K562 (cell line): ENCODE measurements around the gene DCST1. TPM values are rescaled to one million over a fixed set of nuclear protein-coding genes. Genes with fewer than 3 reads are reported as not detected.
A peak's percentile ranks its signal among the peaks of the same experiment; 100 is the strongest.

Experiments used
- CBFA2T2 ChIP-seq: fragments of 450-650 bp; conservative IDR thresholded peaks from 2 replicates; pipeline ENCODE4 v1.6.1; 2017; ENCODE audit warnings: mild to moderate bottlenecking
- CBX2 ChIP-seq: fragments of 200-600 bp; sonication (generic); IDR thresholded peaks from one replicate; pipeline ENCODE4 v1.6.1; 2012; ENCODE audit warnings: mild to moderate bottlenecking, low read length, inconsistent platforms; ENCODE audit not compliant: insufficient read depth, poor library complexity, severe bottlenecking
- CCNT2 ChIP-seq: IDR thresholded peaks from 2 replicates; pipeline ENCODE4 v1.6.1; 2011; ENCODE audit warnings: borderline replicate concordance, low read depth, mild to moderate bottlenecking, moderate library complexity, mixed read lengths, low read length; ENCODE audit not compliant: insufficient read length; ENCODE audit errors: extremely low read depth
- CTBP1 ChIP-seq: fragments of 450-650 bp; IDR thresholded peaks from 2 replicates; pipeline ENCODE4 v1.6.1; 2016; ENCODE audit warnings: borderline replicate concordance
- ETV6 ChIP-seq, 3 experiments: fragments of 150-350 bp in 1 of 3; sonication (generic) in 1 of 3; formaldehyde crosslinking in 1 of 3; IDR thresholded peaks; 2 replicates each; pipeline versions ENCODE4 v1.6.1 to v1.8.0; 2014 to 2022; ENCODE audit warnings: borderline replicate concordance in 2 of 3, low read depth in 2 of 3, antibody characterized with exemption in 1 of 3, low read length in 1 of 3, mild to moderate bottlenecking in 1 of 3, missing genetic modification reagents in 1 of 3
- GABPB1 ChIP-seq: sonication (generic); formaldehyde crosslinking; IDR thresholded peaks from 2 replicates; pipeline ENCODE4 v1.8.0; 2022; ENCODE audit warnings: mild to moderate bottlenecking, missing genetic modification reagents
- GATA2 ChIP-seq: sonication (generic); formaldehyde crosslinking; IDR thresholded peaks from 2 replicates; pipeline ENCODE4 v1.4.0; 2020; ENCODE audit warnings: mild to moderate bottlenecking, missing genetic modification reagents
- HLTF ChIP-seq: fragments of 450-650 bp; IDR thresholded peaks from 2 replicates; pipeline ENCODE4 v1.6.1; 2016
- MAZ ChIP-seq, 2 experiments: fragments of 450-650 bp in 1 of 2; sonication (generic) in 1 of 2; formaldehyde crosslinking; IDR thresholded peaks in 1 of 2; conservative IDR thresholded peaks in 1 of 2; 2 replicates each; pipeline versions ENCODE4 v1.4.0 to v1.5.0; 2020; ENCODE audit warnings: mild to moderate bottlenecking in 1 of 2, missing genetic modification reagents in 1 of 2
- MEIS2 ChIP-seq: fragments of 450-650 bp; IDR thresholded peaks from 2 replicates; pipeline ENCODE4 v1.6.1; 2014; ENCODE audit warnings: mild to moderate bottlenecking; ENCODE audit not compliant: partially characterized antibody
- PHF20 ChIP-seq: fragments of 450-650 bp; IDR thresholded peaks from 2 replicates; pipeline ENCODE4 v1.6.1; 2018; ENCODE audit not compliant: partially characterized antibody
- SAFB2 ChIP-seq: fragments of 200-400 bp; formaldehyde crosslinking; IDR thresholded peaks from 2 replicates; pipeline ENCODE4 v1.6.1; 2018; ENCODE audit warnings: borderline replicate concordance, low read length, low read depth, moderate library complexity; ENCODE audit not compliant: severe bottlenecking
- SMAD4 ChIP-seq: fragments of 250-450 bp; sonication (Bioruptor Pico); conservative IDR thresholded peaks from 2 replicates; pipeline ENCODE4 v1.8.0; 2021; ENCODE audit warnings: inconsistent platforms, mild to moderate bottlenecking, moderate library complexity
- SMARCA4 ChIP-seq: fragments of 450-650 bp; IDR thresholded peaks from 2 replicates; pipeline ENCODE4 v1.6.1; 2016
- ZFP36 ChIP-seq: fragments of 150-350 bp; IDR thresholded peaks from 2 replicates; pipeline ENCODE4 v1.6.1; 2018; ENCODE audit warnings: low read length, low read depth; ENCODE audit not compliant: partially characterized antibody
- polyA plus RNA-seq, 8 experiments: library from polyadenylated mRNA; depleted of rRNA in 4 of 8; stranded (reverse) in 5 of 8; unstranded in 3 of 8; fragments of >200 nt; fragmentation: Nextera tagmentation in 2 of 8; fragmentation: Illumina TruSeq in 1 of 8; extraction: Ambion mirVana in 2 of 8; extraction: Trizol in 1 of 8; gene quantifications; 2 replicates each; pipeline versions ENCODE4 v1.2.1 to v1.2.3, GENCODE V29; 2011 to 2014; ENCODE audit warnings: inconsistent platforms in 1 of 8, missing spikeins in 1 of 8
- total RNA-seq, 7 experiments: library from RNA; depleted of rRNA in 6 of 7; stranded (reverse); fragments of >200 nt in 6 of 7; fragmentation: Illumina TruSeq in 2 of 7; extraction: Trizol in 2 of 7; gene quantifications; 2 replicates each; pipeline versions ENCODE4 v1.2.1 to v1.2.3, GENCODE V29; 2011 to 2021; ENCODE audit warnings: low replicate concordance in 1 of 7
- TF ChIP-seq, protein P1 (sequence below): fragments of 250-450 bp; sonication (Bioruptor Pico); IDR thresholded peaks from 2 replicates; pipeline ENCODE4 v1.4.0; 2020; ENCODE audit warnings: mild to moderate bottlenecking
- TF ChIP-seq, protein P2 (sequence below): sonication (generic); formaldehyde crosslinking; IDR thresholded peaks from 2 replicates; pipeline ENCODE4 v1.9.0; 2022; ENCODE audit warnings: mild to moderate bottlenecking, missing genetic modification reagents
- TF ChIP-seq, protein P3 (sequence below): fragments of 450-650 bp; formaldehyde crosslinking; IDR thresholded peaks from 2 replicates; pipeline ENCODE4 v1.4.0; 2020; ENCODE audit warnings: mild to moderate bottlenecking, moderate library complexity
- TF ChIP-seq, protein P4 (sequence below), 2 experiments: IDR thresholded peaks; 2 replicates each; pipeline ENCODE4 v1.6.1; 2011; ENCODE audit warnings: borderline replicate concordance in 1 of 2, control low read depth in 1 of 2, low read depth in 1 of 2, low read length in 1 of 2, mild to moderate bottlenecking in 1 of 2, mixed read lengths in 1 of 2, moderate library complexity in 1 of 2; ENCODE audit not compliant: insufficient read depth in 1 of 2, insufficient read length in 1 of 2, poor library complexity in 1 of 2, severe bottlenecking in 1 of 2; ENCODE audit errors: extremely low read depth in 1 of 2

DCST1 gene
- total and polyA plus RNA-seq, 9 of the 15 experiments (the other 6 are each of a cell fraction or from before 2014, with no cell fraction given), result not detected

DNA sequence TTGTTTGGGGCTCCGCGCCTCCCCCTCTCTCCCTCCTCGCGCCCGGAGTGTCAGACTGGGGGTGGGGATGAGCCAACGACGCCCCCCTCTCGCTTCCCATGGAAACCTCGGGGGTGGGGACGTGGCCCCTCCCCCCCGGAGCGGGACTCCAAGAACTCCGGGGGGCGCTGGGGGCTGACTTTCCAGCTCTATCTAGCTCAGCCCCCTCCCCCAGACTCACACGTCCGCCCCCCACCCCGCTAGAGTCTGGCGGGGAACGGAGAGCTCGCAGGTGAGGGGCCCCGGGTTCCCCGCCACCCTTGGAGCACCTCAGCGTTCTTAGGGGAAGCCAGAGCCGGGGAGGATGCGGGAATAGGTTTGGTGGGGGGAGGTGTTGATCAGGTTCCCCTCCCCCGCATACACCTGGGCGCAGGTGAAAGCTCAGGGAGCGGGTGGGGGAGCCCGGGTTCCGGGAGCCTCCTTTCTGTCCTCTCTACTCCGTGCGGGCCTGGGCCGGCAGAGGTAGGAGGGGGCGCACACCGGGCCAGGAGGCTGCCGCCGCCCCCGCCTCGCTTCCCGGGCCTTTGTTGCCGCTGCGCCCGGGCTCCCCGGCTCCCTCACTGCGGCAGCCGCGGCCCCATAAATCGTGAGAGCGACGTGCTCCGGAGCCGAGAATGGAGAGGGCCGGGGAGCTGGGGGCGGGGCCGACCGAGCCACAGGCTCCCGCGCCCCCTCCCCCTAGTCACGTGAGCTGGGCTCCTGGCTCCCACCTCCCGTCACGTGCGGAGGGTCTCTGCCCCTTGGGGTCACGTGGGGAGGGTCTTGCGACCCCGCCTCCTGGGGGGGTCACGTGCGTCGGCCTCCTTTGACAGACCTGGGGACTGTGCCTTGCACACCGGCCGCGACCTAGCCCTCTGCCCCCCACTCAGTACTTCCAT, 46.9 kb downstream of the DCST1 start (continued):
- TF ChIP-seq, protein P1, sequence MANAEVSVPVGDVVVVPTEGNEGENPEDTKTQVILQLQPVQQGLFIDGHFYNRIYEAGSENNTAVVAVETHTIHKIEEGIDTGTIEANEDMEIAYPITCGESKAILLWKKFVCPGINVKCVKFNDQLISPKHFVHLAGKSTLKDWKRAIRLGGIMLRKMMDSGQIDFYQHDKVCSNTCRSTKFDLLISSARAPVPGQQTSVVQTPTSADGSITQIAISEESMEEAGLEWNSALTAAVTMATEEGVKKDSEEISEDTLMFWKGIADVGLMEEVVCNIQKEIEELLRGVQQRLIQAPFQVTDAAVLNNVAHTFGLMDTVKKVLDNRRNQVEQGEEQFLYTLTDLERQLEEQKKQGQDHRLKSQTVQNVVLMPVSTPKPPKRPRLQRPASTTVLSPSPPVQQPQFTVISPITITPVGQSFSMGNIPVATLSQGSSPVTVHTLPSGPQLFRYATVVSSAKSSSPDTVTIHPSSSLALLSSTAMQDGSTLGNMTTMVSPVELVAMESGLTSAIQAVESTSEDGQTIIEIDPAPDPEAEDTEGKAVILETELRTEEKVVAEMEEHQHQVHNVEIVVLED (CRISPR knock-in tag), result 0 out of 2 replicates have a peak, but pooled peaks have one; percentile 17
- TF ChIP-seq PHF20 (peak; percentile 42), ZFP36 (no peak), SMARCA4 (no peak), CBX2 (no peak), MAZ (CRISPR knock-in tag; conservative IDR thresholded peaks at IDR 0.05 in 1 of 2, IDR thresholded peaks at IDR 0.05 in 1 of 2) (peak; percentile 20 to 64; a peak in 2 of 4 replicates), CCNT2 (peak; percentile 40), SAFB2 (no peak), MEIS2 (peak; percentile 91), CBFA2T2 (peak; percentile 77), ETV6 (IDR thresholded peaks at IDR 0.05; ENCODE audit: borderline replicate concordance in 1 of 2, low read depth in 2 of 2, low read length in 1 of 2) (no peak), ETV6 (CRISPR knock-in tag; IDR thresholded peaks at IDR 0.05; ENCODE audit: borderline replicate concordance) (0 out of 2 replicates have a peak, but pooled peaks have one; percentile 77), SMAD4 (peak; percentile 51; the same call in 1 of the 2 replicates), GATA2 (CRISPR knock-in tag) (no peak), HLTF (no peak), GABPB1 (CRISPR knock-in tag) (0 out of 2 replicates have a peak, but pooled peaks have one; percentile 33), CTBP1 (peak; percentile 19; the same call in 1 of the 2 replicates)
- TF ChIP-seq, protein P2, sequence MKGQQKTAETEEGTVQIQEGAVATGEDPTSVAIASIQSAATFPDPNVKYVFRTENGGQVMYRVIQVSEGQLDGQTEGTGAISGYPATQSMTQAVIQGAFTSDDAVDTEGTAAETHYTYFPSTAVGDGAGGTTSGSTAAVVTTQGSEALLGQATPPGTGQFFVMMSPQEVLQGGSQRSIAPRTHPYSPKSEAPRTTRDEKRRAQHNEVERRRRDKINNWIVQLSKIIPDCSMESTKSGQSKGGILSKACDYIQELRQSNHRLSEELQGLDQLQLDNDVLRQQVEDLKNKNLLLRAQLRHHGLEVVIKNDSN, result peak; percentile 93
- TF ChIP-seq, protein P3, sequence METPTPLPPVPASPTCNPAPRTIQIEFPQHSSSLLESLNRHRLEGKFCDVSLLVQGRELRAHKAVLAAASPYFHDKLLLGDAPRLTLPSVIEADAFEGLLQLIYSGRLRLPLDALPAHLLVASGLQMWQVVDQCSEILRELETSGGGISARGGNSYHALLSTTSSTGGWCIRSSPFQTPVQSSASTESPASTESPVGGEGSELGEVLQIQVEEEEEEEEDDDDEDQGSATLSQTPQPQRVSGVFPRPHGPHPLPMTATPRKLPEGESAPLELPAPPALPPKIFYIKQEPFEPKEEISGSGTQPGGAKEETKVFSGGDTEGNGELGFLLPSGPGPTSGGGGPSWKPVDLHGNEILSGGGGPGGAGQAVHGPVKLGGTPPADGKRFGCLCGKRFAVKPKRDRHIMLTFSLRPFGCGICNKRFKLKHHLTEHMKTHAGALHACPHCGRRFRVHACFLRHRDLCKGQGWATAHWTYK, result 0 out of 2 replicates have a peak, but pooled peaks have one; percentile 68
- TF ChIP-seq, protein P4, sequence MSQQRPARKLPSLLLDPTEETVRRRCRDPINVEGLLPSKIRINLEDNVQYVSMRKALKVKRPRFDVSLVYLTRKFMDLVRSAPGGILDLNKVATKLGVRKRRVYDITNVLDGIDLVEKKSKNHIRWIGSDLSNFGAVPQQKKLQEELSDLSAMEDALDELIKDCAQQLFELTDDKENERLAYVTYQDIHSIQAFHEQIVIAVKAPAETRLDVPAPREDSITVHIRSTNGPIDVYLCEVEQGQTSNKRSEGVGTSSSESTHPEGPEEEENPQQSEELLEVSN (IDR thresholded peaks at IDR 0.05; ENCODE audit: borderline replicate concordance in 1 of 2, extremely low read depth in 1 of 2, insufficient read depth in 1 of 2, insufficient read length in 1 of 2, low read depth in 1 of 2, low read length in 1 of 2, poor library complexity in 1 of 2, severe bottlenecking in 1 of 2), result peak in 1 of 2 experiments; percentile 83
